ENCODE results near the gene ZC2HC1B. TPM values are rescaled to one million over a fixed set of nuclear protein-coding genes. Genes with fewer than 3 reads are reported as not detected.

The ZC2HC1B gene
- total RNA-seq, 1 donor from 2014 or later, result not detected

GRCh38 chr6:143984666-143985065, 120.4 kb downstream of the ZC2HC1B start:
- no peak for TF ChIP-seq CTCF (IDR thresholded peaks at IDR 0.05)
- Mint-ChIP-seq H3K9me3 (ENCODE audit: unreplicated experiment) (peaks cover 10% of the 10 kb centered on the region), H3K27ac (ENCODE audit: unreplicated experiment) (no peak overlapping the region), H3K4me1 (ENCODE audit: unreplicated experiment) (no peaks in the 10 kb centered on the region), H3K27me3 (ENCODE audit: unreplicated experiment) (peaks cover 3% of the 10 kb centered on the region), H3K36me3 (ENCODE audit: unreplicated experiment) (peaks cover 10% of the 10 kb centered on the region), H3K4me3 (ENCODE audit: unreplicated experiment) (no peak overlapping the region)
- DNase-seq (ENCODE audit: extremely low spot score, unreplicated experiment), result no peak

GRCh38 chr6:143986463-143987065, 122.3 kb downstream of the ZC2HC1B start:
- H3K36me3 Mint-ChIP-seq (ENCODE audit: unreplicated experiment), result peaks cover 6% of the 10 kb centered on the region
- H3K4me1 Mint-ChIP-seq (ENCODE audit: unreplicated experiment), result no peaks in the 10 kb centered on the region
- H3K4me3 Mint-ChIP-seq (ENCODE audit: unreplicated experiment), result no peak overlapping the region
- no peak overlapping the region for H3K27ac Mint-ChIP-seq (ENCODE audit: unreplicated experiment)
- DNase-seq (ENCODE audit: extremely low spot score, unreplicated experiment), result no peak
- H3K9me3 Mint-ChIP-seq (ENCODE audit: unreplicated experiment), result peaks cover 10% of the 10 kb centered on the region
- H3K27me3 Mint-ChIP-seq (ENCODE audit: unreplicated experiment), result peaks cover 8% of the 10 kb centered on the region
- TF ChIP-seq CTCF (IDR thresholded peaks at IDR 0.05), result no peak

Other genes starting within 250 kb of the ZC2HC1B start
- 295 and 312 TPM in 2 replicates for gene PHACTR2, start 186.5 kb upstream of the ZC2HC1B start, total RNA-seq
- gene LTV1, start 21.1 kb upstream of the ZC2HC1B start, total RNA-seq, result 20.3 and 22.1 TPM in 2 replicates
- gene PLAGL1, start 143.8 kb downstream of the ZC2HC1B start, total RNA-seq, result 90.3 and 103 TPM in 2 replicates
- 132 and 134 TPM in 2 replicates for gene SF3B5, start 231.1 kb downstream of the ZC2HC1B start, total RNA-seq